Neural cell (in vitro differentiated cells): ENCODE data around the gene TRAF3.

Experiments
- CTCF ChIP-seq: fragments of 450-650 bp; IDR thresholded peaks from 2 replicates; pipeline ENCODE4 v1.5.1; 2014; ENCODE audit warnings: antibody characterized with exemption, mild to moderate bottlenecking, moderate library complexity; ENCODE audit not compliant: poor library complexity, severe bottlenecking
- EP300 ChIP-seq: fragments of 450-650 bp; conservative IDR thresholded peaks from 2 replicates; pipeline ENCODE4 v1.6.1; 2014; ENCODE audit warnings: antibody characterized with exemption, mild to moderate bottlenecking, moderate library complexity; ENCODE audit not compliant: poor library complexity, severe bottlenecking
- EZH2 ChIP-seq: fragments of 200-600, 300-800 bp; shearing (Covaris generic), sonication (generic); IDR thresholded peaks from 2 replicates; pipeline ENCODE4 v1.6.1; 2014; ENCODE audit warnings: antibody characterized with exemption, low read length, borderline replicate concordance, mild to moderate bottlenecking; ENCODE audit not compliant: insufficient read depth, poor library complexity, severe bottlenecking
- POLR2AphosphoS5 ChIP-seq: IDR thresholded peaks from 2 replicates; pipeline ENCODE4 v1.6.1; 2012
- REST ChIP-seq: IDR thresholded peaks from 2 replicates; pipeline ENCODE4 v1.6.1; 2012; ENCODE audit warnings: borderline replicate concordance

GRCh38 chr14:102918438-102918837 is 141.2 kb downstream of the TRAF3 start:
- TF ChIP-seq CTCF (no peak), REST (no peak), POLR2AphosphoS5 (no peak), EZH2 (no peak), EP300 (no peak)
